ENCODE results near the gene PCSK6.
"Not testable (repeated sequence)": the region's sequence is repeated elsewhere in the genome, so short reads cannot be mapped to it uniquely, and the experiment has no call there.

PCSK6 gene

DNA sequence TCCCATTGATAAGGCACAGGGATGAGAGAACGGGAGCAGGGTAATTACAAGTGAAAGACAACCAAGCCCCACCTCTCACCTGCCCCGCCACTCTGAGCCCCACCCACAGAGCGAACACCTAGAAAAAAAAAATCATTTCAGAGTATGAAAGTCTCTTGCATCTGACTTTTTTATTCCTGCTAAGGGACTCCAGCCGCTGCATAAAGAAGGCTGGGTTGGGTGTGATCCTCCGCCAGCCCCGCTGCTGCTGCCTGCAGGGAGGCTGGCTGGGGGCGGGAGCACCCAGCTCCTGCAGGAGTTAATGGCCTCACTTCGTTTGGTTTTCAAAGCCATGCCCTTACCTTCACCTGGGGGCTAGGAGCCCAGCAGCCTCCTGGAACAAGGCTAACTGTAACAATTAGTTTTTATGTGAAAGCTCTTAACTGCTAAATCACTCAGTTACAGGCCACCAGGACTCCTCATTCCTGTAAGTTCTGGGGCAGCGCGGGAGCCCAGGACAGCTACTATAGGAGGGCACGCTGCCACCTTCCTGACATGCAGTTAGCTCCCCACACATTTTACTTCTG is 116.5 kb downstream of the PCSK6 start:
- no peak for DNase-seq

DNA sequence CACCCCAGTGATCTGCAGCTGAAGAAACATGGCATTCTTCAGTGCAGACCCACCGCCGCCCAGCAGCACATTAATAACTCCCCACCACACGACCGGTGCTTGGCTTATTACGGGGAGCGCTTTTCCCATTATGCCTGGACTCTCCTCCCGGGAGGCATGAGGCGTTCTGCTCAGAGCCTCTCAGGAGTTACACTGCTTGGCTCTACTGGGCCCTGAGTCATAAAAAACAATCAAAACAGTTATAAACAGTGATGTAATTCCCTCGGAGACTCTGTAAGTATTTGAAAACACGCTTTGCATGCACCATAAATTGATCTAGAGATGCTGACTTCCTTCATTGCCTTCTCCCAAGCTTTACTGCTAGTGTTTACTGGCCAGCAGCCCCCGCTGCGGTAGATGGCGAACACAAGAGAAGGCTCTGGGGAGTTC is 117.3 kb downstream of the PCSK6 start:
- DNase-seq = no peak

DNA sequence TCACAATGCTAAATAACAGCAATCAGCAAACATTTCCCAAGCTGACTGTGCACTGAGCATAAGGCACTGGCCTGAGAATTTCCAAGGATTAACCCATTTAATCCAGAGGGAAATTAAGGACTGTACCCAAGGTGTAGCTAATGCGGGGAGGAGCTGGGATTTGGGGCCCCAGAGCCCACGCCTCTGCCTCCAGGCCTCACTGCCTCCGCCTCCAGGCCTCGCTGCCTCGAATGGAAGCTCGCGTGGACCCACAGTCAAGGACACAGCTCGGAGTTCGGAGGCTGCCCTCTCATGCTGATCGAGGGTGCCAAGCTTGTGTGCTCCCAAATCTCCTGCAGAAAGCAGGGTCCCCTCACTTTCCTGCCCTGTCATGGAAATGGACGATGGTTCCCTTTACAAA is 118.0 kb downstream of the PCSK6 start:
- no peak for DNase-seq

DNA sequence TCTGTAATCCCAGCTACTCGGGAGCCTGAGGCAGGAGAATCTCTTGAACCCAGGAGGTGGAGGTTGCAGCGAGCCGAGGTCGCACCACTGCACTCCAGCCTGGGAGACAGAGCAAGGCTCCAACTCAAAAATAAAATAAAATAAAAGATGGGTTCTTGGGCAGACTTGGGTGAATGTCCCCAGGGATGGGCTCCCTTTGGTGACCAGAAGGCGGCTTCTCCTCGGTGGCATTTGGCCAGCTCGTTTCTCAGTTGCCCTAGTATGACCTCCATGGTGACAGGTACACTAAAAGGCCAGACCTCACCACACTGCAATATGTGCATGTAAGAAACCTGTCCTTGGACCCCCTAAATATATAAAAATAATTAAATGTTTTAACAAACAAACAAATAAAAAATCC is 118.4 kb downstream of the PCSK6 start:
- no peak for DNase-seq

DNA sequence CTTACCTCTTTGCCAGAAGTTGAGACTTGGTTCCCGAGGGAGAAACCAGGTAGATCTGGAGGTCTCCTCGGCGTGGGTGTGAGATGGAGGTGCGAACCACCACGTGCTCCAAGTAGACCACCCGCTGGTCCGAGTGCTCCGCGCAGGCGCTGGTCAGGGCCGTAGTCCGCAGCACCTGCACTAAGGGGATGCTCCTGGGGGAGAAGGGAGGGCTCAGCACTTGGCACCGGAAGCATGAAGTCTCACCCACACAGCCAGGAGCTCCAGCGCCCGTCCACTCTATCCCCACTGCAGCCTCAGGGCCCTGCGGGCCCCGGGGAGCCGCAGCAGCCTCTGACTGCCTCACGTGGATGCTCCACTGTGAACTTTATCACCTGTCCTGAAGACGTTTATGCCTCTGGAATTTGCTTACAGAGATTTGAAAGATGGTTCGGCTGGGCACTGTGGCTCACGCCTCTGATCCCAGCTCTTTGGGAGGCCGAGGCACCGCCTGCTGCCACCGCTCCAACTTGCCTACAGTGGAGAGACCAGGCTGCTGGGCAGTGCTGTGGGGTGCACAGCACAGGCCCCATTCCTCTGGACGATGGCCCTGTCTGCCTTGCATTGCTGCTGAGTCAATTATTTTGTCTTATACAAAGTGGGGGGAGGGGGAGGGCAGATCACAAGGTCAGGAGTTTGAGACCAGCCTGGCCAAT is 119.0 kb downstream of the PCSK6 start:
- no peak for DNase-seq

DNA sequence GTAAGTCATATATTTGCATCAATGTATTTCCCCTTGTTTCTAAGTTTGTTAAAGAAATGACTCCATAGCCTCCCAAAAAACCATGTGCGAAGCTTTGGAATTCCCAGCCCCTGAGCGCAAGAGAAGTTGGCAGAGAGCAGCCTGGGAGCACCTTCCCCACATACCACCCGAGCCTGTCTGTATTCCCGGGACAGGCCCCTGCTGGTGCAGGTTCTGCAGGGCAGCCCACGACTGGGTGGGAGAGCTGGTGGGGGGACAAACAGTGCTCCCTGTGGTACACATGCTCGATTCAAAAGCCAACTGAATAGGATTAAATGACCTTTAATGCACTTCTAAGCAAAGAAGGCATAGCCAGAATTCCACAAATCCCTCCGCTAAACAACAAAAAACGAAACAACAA is 119.8 kb downstream of the PCSK6 start:
- DNase-seq = no peak

DNA sequence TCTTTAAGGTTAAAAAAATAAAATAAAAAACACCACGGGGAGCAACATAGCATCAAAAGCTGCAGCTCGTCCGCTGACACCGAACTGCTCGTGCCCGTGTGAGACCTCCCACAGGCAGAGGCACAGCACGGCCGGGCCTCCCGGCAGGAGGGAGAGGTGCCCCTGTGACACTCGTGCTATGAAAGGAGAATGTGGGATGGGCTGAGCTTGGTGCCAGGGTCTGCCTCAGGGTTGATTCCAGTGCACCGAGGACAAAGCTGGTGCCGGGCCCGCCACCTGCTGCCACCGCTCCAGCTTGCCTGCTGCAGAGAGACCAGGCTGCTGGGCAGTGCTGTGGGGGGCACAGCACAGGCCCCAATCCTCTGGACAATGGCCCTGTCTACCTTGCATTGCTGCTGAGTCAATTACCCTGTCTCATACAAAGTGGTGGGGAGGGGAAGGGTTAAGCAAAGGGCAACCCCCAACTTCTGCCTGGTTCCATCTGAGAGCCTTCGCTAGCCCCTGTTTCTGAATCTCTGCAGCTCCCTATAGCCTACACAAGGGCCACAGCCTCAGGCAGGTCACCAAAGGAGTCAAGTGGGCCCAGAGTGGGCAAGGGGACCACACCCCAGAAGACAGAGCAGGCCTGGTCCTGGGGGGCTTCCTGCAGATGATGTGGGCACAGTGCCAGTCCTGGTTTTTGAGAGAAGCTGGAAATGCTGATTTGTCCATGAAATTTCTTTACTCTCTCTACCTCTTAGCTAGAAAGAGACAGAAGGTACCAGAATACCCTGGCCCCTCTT is 120.5 kb downstream of the PCSK6 start:
- no peak for DNase-seq

DNA sequence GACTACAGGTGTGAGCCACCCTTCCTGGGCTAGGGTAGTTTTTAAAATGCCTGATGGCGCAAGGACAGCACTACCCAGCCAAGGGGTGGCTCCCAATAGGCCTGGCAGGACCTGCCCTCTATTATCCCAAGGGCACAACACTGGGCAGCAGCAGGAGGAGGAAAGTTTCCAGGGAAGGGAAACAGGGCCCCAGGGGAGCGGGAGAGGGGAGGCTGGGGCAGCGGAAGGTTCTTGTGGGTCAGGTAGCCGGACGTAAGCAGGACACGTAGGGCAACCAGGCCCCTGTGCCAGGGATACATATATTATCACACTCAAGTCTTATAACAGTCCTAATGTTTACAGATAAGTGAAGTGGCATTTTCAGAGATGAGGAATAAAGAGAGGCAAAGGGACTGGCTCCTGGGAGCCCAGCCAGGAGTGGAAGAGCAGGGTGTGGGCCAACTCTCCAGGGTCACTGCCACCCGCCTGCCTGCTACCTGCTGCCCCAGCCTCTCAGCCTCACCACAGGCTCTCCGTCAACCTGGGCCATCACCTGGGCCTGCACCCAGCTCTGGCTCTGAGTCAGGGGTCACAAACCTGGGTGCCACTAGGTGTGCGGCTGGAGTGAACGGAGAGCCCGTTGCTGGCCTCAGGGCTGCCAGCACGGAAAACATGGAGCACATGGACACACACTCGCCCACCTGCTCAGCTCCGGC is 121.3 kb downstream of the PCSK6 start:
- no peak for DNase-seq

DNA sequence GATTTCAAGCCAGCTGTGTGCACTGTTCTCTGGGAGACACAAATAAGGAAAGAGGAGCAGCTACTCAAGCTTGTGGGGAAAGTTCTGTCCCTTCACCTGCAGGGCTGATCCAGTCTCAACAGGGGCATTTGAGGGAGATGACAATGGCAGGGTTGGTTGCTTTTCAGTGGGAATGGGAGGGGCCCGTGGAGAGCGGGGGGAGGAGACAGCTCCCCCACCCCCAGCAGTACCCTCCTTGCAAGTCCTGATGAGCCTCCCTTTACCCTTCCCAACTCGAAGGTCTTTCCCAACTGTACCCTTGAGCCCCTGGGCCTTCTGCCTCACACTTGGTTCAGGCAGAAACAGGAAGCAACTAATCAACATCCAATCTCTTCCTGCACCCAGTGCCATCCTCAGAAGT is 122.7 kb downstream of the PCSK6 start:
- no peak for DNase-seq

DNA sequence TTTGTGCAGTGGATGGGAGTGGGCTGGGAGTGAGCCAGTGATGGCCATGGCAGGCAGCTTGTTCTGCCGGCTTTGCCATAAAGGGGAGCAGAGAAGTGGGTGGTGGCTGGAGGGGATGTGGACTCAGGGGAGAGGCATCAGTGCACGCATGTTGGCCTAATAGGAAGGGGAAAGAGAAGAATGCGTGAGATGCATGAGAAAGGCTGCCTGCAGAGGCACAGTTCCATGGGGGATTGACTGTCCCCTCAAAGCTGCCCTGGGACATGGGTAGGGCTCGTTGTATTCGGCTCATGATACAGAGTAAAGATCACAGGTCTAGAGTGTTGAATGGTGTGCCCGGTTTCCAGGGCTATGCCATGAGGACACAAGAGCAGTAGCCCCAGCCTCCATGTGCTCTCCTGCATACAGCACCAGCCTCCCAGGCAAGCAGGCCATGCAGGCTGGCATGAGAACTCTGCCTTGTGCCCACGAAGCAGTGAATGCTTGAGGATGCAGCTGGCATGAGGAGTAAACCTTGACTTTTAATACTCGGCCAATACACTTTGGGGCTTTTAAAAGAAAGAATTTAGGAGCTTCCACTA is 126.4 kb downstream of the PCSK6 start:
- DNase-seq = no peak

DNA sequence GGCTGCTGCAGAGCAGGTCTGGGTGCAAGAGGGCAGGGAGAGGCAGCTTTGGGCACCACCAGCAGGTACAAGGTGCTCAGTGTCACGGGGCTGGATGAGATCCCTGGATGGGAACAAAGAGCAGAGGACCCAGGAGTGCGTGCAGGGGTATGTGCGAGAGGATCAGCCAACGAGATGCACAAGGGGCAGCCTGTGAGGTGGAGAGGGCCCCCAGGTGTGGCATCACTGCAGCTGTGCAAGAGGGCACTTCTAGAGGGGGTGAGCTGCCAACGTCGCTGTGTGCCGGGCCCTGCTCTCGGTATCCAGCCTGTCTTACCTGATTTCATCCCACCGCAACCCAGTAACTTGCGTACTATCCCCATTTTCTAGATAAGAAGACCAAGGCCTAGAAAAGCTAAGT is 127.1 kb downstream of the PCSK6 start:
- DNase-seq = no peak

DNA sequence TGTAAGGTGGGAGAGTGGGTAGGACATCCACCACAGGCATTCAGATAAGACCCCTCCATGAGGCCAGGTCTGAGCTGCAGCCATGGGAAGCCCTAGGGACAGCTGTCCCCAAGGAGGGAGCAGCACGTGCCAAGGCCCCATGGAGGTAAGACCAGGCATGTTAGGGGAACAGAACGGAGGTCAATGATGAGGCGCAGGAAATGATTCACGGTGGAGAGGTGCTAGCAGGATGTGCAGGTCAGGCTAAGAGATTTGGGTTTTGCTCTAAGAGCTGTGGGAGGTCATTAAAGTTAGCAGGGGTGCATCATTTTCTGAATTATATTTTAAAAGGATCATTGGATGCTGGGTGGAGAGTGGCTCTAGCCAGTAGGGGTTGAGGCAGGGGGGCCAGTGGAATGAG is 128.1 kb downstream of the PCSK6 start:
- no peak for DNase-seq

DNA sequence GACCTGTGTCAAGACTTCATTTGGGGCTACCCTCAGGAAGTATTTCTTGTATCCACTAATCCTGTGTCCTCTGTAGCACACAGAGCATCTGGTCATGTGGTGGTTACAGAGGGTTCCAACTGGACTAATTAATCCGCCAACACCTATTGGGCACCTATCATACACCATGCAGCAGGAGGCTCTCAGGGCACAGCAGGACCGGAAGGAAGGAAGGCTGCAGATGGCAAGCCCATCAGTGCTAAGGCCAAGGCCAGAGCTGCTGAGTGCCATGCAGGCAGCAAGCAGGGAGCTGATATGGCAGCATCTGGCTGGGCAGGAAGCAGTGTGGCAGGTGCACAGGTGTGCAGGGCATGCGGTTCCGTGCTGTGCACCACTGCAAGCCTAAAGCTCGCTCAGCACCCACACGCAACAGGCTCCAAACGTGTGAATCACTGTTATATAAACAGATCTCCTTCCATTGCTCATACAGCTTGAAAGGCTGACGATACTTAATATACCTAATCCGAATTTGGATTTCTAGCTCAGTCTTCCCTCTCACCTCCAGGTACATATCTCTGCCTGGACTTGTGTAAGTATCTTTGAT is 130.1 kb downstream of the PCSK6 start:
- no peak for DNase-seq

DNA sequence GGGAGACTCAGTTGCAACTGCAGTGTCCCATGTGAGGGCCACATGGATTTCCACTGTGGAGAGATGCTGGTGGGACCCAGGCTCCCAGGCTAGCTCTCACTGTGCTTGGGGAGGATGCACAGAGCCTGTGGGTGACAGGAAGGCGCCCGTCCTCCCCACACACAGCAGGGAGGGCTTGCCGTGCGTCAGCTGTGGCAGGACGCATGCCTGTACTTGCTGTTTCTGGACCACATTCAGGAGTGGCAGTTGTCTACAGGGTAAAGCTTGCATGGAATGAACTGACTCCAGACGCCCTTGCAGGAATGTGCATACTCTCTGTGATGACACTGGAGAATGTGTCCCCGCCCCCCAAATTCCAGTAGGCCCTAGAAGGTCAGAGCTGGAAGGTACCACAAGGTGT is 130.6 kb downstream of the PCSK6 start:
- no peak for DNase-seq

DNA sequence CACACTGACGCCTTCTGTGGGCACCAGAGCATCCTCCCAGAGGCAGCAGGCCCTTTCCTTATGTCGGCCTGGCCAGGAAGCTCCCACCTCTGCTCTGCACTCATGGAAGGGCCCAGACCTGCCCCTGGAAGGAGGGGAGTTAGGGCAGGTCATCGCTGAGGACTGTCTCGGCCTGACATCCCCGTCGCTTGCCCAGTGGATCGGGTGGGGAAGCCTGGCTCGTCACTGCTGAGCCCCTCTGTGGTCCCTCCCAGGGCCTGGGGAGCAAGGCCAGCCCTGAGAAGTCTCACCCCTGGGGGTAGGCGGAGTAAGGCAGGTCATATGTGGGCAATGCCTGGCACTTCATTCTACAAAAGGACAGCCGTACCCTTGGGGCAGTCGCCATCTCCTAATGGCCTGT is 131.6 kb downstream of the PCSK6 start:
- DNase-seq = no peak

DNA sequence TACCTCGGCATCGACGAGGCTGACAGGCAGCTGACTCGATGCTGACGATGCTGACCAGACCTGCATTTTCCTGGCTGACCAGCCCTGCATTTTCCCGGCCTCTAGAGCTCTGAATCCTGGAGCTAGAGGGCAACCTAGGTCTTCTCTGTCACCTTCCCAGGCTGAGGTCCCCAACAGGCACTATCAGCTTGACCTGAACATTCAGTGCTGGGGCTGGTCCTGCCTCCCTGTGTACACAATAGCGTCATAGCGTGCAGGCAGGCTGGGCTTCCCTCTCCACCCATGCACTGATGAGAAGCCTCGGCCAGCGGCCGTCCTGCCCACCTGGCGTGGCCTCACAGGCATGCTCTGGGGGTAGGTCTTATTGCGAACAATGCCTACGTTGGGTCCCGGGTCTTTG is 132.2 kb downstream of the PCSK6 start:
- DNase-seq = no peak

DNA sequence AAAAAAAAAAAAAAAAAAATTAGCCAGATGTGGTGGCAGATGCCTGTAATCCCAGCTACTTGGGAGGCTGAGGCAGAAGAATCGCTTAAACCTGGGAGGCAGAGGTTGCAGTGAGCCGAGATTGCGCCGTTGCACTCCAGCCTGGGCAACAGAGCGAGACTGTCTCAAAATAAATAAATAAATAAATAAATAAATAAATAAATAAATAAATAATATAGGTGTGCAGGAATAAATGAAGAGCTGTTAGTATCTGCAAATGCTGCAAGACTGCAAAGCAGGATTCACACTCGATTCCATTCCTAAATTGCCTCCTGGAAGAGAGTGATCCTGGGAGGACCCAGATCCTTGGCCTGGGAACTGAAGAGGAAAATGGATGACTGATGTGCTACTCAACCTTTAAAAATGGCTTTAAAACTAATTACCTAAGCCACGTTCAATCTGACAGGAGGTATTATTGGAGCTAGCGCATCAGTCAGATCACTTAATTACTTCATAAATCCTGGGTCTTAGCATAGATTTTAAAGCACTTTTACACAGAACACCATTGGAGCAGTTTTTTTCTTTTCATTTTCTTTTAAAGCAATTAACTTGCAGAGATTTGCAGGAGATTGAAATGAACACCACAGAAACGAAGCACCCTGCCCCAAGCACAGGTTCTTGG is 132.9 kb downstream of the PCSK6 start:
- DNase-seq = not testable (repeated sequence)

DNA sequence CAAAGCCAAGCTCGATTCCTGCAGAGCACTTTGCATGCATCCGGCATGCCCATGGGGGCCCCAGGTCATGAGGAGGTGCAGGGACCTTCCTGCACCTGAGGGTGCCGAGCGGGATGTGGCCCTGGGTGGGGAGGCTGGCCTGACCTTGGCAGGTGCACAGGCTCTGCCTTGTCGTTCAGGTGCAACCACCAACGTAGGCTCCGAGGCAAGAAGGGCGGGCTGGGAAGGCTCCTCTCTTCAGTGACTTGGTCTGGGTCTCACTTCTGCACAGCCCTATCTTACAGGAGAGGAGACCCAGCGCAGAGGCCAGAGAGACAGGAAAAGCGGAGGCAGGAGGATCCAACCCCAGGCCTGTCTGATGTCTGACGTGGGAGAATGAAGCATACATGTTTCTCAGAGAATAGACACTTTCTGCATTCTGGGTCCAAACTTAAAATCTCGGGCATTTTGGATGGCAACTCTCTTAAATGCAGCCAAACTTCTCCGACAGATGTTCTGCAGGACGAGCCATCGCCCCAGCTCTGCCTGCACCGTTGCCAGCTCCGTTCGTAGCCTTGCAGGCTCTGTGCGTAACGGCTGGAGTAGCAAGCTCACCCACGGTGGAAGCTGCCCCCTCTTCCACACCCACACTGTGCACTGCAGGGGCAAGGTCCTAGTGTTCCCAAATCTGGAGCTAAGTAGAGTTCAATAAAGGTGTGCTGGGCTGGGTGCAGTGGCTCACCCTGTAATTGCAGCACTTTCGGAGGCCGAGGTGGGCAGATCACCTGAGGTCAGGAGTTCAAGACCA is 133.6 kb downstream of the PCSK6 start:
- no peak for DNase-seq

DNA sequence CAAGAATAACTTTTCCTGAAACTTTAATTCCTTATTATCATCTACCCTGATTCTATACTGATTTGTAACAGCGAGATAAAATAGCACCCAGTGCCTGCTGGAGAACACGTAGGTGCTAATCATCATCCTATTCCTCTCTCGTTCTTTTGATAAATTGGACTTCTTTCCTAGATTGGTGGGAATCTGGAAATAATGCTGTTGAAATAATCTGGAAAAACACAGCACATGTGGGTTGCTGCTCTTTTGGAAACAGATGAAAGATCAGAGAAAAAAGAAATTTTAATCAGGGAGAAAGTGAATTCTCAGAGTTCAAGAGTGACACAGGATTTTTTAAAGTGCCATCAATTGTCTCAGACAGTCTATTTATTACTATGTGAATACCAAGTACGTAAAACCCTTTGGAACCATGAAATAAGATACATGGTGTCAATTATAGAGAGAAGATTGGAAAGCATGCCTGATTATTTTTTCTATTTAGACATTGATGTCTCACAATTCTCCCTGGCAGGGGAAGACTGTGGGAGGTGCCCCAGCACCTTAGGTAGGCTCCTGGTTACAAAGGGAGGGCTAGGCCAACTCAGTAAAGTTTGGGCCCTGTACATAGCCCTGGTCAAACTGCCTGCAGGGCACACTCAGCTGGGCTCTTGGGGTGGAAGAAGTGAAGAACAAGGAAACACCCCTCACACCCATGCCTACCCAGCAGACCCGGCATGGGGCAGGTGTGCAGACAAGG is 134.4 kb downstream of the PCSK6 start:
- DNase-seq = no peak

DNA sequence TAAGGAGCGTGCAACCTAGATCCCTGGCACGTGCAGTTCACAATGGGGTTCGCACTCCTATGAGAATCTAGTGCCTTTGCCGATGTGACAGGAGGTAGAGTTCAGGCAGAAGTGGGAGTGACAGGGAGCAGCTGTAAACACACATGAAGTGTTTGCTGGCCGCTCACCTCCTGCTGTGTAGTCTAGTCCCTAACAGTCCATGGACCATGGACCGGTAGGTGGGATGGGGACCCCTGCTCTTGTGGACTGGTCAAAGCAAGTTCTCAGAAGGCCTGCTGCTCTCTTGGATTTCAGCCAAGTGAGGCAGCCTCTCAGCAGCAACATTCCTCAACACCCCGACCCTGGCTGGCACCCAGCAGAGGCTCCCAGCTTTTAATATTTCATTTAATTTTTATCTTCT is 136.3 kb downstream of the PCSK6 start:
- DNase-seq = no peak

DNA sequence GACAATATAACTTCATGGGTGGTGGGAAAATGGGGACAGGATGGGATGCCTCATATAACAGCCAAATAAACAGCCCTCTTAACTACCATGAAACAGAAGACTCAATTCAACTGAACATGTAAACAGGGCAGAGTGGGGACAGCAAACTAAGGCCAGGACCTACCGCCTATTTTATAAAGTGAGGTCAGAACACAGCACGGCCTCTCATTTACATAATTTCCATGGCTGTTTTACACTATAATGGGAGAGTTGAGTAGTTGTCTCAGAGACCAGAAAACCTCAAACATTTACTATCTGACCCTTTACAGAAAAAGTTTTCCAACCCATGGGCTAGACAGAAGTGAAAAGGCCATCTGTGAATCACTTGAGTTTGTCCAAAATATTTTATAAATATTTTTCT is 137.8 kb downstream of the PCSK6 start:
- no peak for DNase-seq
